Activated B cell treated with CpG ODN at 0.5 μM for 24 hours (primary cell): ENCODE results near the gene SAMD4A. TPM values are rescaled to one million over a fixed set of nuclear protein-coding genes. Genes with fewer than 3 reads are reported as not detected.

Experiments
- ATAC-seq: fragments of 200-7000 bp; cut with Tn5 transposase; one replicate; pipeline ENCODE4 v1.10.0; 2021; ENCODE audit warnings: low read depth, mild to moderate bottlenecking, moderate library complexity
- CTCF ChIA-PET: fragments of 350-600 bp; sonication (Branson Sonifier 250); formaldehyde crosslinking; loops from one replicate; lab custom pipeline; 2021; ENCODE audit warnings: antibody characterized with exemption; lab: Charles Lee
- POLR2A ChIA-PET: fragments of 350-600 bp; sonication (Branson Sonifier 250); formaldehyde crosslinking; loops from one replicate; lab custom pipeline; 2021; ENCODE audit warnings: antibody characterized with exemption; lab: Charles Lee
- DNase-seq: peaks from one replicate; pipeline ENCODE4 v3.0.0; 2022
- H3K27ac Mint-ChIP-seq: one replicate; pipeline ENCODE4 v1.8.0; 2020; ENCODE audit warnings: mixed read lengths
- H3K27me3 Mint-ChIP-seq: one replicate; pipeline ENCODE4 v1.8.0; 2021; ENCODE audit warnings: mixed read lengths
- H3K36me3 Mint-ChIP-seq: one replicate; pipeline ENCODE4 v1.8.0; 2021; ENCODE audit warnings: low read depth, mixed read lengths
- H3K4me1 Mint-ChIP-seq: one replicate; pipeline ENCODE4 v1.8.0; 2021; ENCODE audit warnings: mixed read lengths
- H3K4me3 Mint-ChIP-seq: one replicate; pipeline ENCODE4 v1.8.0; 2020; ENCODE audit warnings: mild to moderate bottlenecking, mixed read lengths
- H3K9me3 Mint-ChIP-seq: one replicate; pipeline ENCODE4 v1.8.0; 2020; ENCODE audit warnings: mixed read lengths
- intact Hi-C: fragments of 100-400 bp; cut with micrococcal nuclease; formaldehyde crosslinking; loops from one replicate; pipeline ENCODE4 v1.15.1; 2024
- total RNA-seq: library from RNA; stranded (reverse); gene quantifications from 2 replicates; pipeline ENCODE4 v1.2.3, GENCODE V29; 2022
- TF ChIP-seq, protein P1 (sequence below): fragments of 200-600 bp; IDR thresholded peaks from one replicate; pipeline ENCODE4 v1.8.0; 2022; ENCODE audit warnings: antibody characterized with exemption, mild to moderate bottlenecking

SAMD4A gene
- total RNA-seq, 1 donor from 2014 or later = 8.7 TPM

DNA sequence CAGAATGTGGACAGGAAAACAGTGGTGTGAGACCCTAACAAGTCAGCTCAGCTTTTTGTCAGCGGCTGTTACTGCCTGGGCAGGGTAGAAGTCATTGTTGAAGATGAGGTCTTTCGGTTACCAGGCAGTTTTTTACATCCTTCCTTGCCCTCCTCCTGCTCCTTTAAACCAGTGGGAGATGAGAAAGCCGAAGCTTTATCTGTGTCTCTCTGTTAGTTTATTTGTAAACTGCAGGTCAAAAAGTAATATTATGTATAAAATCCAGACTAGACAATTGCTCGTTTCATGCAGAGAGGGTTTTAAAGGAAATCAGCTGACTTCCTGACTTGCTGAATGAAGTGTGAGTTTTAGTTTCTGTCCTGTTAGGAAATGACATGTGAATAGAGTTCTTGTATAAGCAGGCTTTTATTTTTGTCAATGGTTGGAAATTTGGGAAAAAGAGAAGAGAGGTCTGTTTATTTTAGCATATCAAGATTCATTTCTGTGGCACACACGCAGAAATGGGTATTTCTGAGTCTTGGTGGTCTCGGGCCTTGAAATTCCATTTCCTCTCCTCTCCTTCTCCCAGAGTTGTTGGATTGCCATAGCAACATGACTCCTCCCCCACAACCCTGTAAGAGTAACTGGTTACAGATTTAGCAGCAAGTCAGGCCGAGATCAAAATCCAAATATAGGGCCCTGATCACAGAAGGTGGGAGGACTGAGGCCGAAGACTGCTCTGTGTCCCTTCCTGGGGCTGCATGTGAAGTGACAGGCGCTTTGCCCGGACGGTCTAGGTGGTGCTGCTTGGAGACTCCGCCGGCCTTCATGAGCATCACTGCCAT is 60.8 kb downstream of the SAMD4A start:
- peaks cover 51% of the 10 kb centered on the region for H3K4me1 Mint-ChIP-seq
- H3K36me3 Mint-ChIP-seq = no peaks in the 10 kb centered on the region
- DNase-seq = no peak
- ChIA-PET CTCF (interaction anchor here (0.9 to 1.8 kb wide), 3 partner anchors 16 to 96 kb away, joined by 4 to 10 read pairs (median 5); no protein-coding TSS in a partner anchor), POLR2A (interaction anchor here (1.5 to 4.2 kb wide), 3 partner anchors 61 to 275 kb away, joined by 3 to 27 read pairs (median 4); partner anchors contain the start of genes GCH1 and SAMD4A)
- no peaks in the 10 kb centered on the region for H3K27me3 Mint-ChIP-seq
- peaks cover 3% of the 10 kb centered on the region for H3K9me3 Mint-ChIP-seq
- intact Hi-C loops = loop anchor here (1.0 to 5.0 kb wide), 4 partner anchors 35 to 231 kb away; partner anchors contain the start of gene SAMD4A
- peak overlapping the region; percentile 79 for H3K4me3 Mint-ChIP-seq
- ATAC-seq = peak; percentile 69
- TF ChIP-seq, protein P1, sequence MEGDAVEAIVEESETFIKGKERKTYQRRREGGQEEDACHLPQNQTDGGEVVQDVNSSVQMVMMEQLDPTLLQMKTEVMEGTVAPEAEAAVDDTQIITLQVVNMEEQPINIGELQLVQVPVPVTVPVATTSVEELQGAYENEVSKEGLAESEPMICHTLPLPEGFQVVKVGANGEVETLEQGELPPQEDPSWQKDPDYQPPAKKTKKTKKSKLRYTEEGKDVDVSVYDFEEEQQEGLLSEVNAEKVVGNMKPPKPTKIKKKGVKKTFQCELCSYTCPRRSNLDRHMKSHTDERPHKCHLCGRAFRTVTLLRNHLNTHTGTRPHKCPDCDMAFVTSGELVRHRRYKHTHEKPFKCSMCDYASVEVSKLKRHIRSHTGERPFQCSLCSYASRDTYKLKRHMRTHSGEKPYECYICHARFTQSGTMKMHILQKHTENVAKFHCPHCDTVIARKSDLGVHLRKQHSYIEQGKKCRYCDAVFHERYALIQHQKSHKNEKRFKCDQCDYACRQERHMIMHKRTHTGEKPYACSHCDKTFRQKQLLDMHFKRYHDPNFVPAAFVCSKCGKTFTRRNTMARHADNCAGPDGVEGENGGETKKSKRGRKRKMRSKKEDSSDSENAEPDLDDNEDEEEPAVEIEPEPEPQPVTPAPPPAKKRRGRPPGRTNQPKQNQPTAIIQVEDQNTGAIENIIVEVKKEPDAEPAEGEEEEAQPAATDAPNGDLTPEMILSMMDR = no peak
- peak overlapping the region; percentile 91 for H3K27ac Mint-ChIP-seq

DNA sequence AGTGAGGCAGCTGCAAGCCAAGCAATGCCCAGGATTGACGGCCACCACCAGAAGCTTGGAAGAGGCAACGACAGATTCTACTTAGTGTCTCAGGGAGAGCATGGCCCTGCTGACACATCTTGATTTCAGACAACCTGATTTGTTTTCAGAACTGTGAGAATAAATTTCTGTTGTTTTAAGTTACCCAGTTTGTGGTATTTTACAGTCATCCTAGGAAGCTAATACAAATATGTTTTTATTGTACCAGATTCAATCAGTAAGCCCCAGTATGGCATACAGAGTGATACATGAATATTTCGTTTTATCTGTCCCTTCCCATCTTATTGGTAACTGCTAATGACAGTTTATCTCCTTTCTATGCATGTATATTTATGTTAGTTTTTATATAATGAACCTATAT is 62.3 kb downstream of the SAMD4A start:
- CTCF ChIA-PET = interaction anchor here (1.8 kb wide), 1 partner anchor 63 kb away, joined by 5 read pairs; no protein-coding TSS in a partner anchor
- no peak for DNase-seq
- no peak overlapping the region for H3K4me3 Mint-ChIP-seq

DNA sequence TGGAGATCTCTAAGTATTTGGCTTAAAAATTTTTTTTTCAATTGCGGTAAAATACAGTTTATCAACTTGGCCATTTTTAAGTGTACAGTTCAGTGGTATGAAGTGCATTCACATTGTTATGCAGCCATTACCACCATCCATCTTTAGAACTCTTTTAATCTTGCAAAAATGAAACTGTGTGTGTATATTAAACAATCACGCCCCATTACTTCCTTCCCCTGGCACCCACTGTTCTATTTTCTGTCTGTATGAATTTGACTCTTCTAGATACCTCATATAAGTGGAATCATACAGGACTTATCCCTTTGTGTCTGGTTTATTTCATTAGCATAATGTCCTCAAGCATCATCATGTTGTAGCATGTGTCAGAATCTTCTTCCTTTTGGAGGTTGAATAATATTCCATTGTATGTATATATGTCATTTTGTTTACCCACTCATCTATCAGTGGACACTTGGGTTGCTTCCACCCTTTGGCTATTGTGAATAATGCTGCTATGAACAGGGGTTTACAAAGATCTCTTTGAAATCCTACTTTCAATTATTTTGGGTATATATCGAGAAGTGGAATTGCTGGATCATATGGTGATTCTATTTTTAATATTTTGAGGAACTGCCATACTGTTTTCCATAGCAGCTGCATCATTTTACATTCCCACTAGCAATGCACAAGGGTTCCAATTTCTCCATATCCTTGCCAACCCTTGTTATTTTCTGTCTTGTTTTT is 62.9 kb downstream of the SAMD4A start:
- Mint-ChIP-seq H3K36me3 (no peaks in the 10 kb centered on the region), H3K27ac (peak overlapping the region; percentile 2), H3K9me3 (peaks cover 3% of the 10 kb centered on the region), H3K4me1 (peaks cover 47% of the 10 kb centered on the region), H3K27me3 (no peaks in the 10 kb centered on the region), H3K4me3 (peak overlapping the region; percentile 42)
- intact Hi-C loops = loop anchor here (5.0 kb wide), 2 partner anchors 37 to 143 kb away; no protein-coding TSS in a partner anchor
- DNase-seq (no peak), ATAC-seq (no peak)
- CTCF ChIA-PET = interaction anchor here (1.5 kb wide), 1 partner anchor 13 kb away, joined by 7 read pairs; no protein-coding TSS in a partner anchor
- POLR2A ChIA-PET = interaction anchor here (0.7 kb wide), 1 partner anchor 37 kb away, joined by 3 read pairs; no protein-coding TSS in a partner anchor
- TF ChIP-seq, protein P1 = no peak

More for the DNA sequence above, 62.3 kb downstream of the SAMD4A start:
- Mint-ChIP-seq H3K36me3 (no peaks in the 10 kb centered on the region), H3K9me3 (peaks cover 3% of the 10 kb centered on the region), H3K4me1 (peaks cover 47% of the 10 kb centered on the region), H3K27ac (peak overlapping the region; percentile 91), H3K27me3 (no peaks in the 10 kb centered on the region)
- POLR2A ChIA-PET = no interaction called here
- intact Hi-C loops = loop anchor here (5.0 kb wide), 2 partner anchors 37 to 143 kb away; no protein-coding TSS in a partner anchor
- TF ChIP-seq, protein P1 = no peak
- ATAC-seq = no peak

DNA sequence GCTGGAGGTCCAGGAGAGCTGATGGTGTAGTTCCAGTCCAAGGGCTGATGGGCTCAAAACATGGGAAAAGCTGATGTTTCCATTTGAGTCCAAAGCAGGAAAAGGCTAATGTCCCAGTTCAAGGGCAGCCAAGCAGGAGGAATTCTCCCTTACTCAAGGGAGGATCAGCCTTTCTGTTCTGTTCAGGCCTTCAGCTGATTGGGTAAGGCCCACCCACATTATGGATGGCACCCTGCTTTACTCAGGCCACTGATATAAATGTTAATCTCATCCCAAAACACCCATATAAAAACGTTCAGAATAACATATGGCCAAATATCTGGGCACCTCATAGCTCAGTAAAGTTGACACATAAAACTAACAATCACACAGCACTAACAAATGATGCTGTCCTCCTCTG is 64.1 kb downstream of the SAMD4A start:
- intact Hi-C loops = no loop called here
- DNase-seq = no peak
- Mint-ChIP-seq H3K9me3 (peaks cover 3% of the 10 kb centered on the region), H3K27ac (no peak overlapping the region), H3K36me3 (no peaks in the 10 kb centered on the region), H3K27me3 (no peaks in the 10 kb centered on the region), H3K4me1 (peaks cover 44% of the 10 kb centered on the region), H3K4me3 (no peak overlapping the region)
- ChIA-PET POLR2A (interaction anchor here (1.2 kb wide), 1 partner anchor 64 kb away, joined by 3 read pairs; the partner anchor contains the start of gene SAMD4A), CTCF (interaction anchor here (1.1 to 1.5 kb wide), 2 partner anchors 12 to 67 kb away, joined by 3 to 7 read pairs; no protein-coding TSS in a partner anchor)
- ATAC-seq = no peak
- TF ChIP-seq, protein P1 = no peak
